Mucosa of stomach (tissue), 1 donor: Measurements from ENCODE around the gene SLC9A1.

Experiments
- H3K27me3 ChIP-seq: one replicate; pipeline ENCODE4 v1.7.0; 2013; ENCODE audit warnings: mild to moderate bottlenecking, low read length; ENCODE audit not compliant: control insufficient read depth, insufficient read depth
- H3K36me3 ChIP-seq: one replicate; pipeline ENCODE4 v1.7.0; 2013; ENCODE audit warnings: low read length; ENCODE audit not compliant: control insufficient read depth, insufficient read depth
- H3K4me1 ChIP-seq: one replicate; pipeline ENCODE4 v1.7.0; 2013; ENCODE audit warnings: mild to moderate bottlenecking, low read length; ENCODE audit not compliant: control insufficient read depth, insufficient read depth
- H3K4me3 ChIP-seq: one replicate; pipeline ENCODE4 v1.7.0; 2013; ENCODE audit warnings: low read length
- H3K9ac ChIP-seq: one replicate; pipeline ENCODE4 v1.7.0; 2013; ENCODE audit warnings: mild to moderate bottlenecking, low read length, moderate library complexity
- H3K9me3 ChIP-seq: one replicate; pipeline ENCODE4 v1.7.0; 2013; ENCODE audit warnings: mild to moderate bottlenecking, low read length, moderate library complexity; ENCODE audit not compliant: control insufficient read depth
- donor health status: Pancreatic carcinoma.

The SLC9A1 gene

DNA sequence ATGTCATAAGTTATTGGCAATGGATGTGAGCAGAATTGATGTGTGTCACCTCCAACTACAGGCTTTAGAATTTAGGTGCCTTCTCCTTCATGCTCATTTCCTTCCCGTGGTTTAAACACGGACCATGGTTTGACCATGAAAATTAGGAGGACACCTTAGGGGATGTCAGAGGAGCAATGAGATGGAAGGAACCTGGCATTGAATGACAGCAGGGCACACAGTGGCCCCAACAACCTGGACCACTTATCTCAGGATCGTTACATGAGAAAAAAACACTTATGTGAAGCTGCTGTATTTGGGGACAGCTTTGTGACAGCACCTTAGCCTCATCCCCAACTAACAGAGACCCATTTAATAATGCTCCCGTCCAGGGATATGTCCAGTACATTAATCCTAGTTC, 70.8 kb downstream of the SLC9A1 start:
- H3K4me3 ChIP-seq = no peak overlapping the region
- no peaks in the 10 kb centered on the region for H3K27me3 ChIP-seq
- H3K36me3 ChIP-seq = no peaks in the 10 kb centered on the region
- no peaks in the 10 kb centered on the region for H3K9me3 ChIP-seq
- H3K9ac ChIP-seq = no peak overlapping the region
- no peaks in the 10 kb centered on the region for H3K4me1 ChIP-seq

DNA sequence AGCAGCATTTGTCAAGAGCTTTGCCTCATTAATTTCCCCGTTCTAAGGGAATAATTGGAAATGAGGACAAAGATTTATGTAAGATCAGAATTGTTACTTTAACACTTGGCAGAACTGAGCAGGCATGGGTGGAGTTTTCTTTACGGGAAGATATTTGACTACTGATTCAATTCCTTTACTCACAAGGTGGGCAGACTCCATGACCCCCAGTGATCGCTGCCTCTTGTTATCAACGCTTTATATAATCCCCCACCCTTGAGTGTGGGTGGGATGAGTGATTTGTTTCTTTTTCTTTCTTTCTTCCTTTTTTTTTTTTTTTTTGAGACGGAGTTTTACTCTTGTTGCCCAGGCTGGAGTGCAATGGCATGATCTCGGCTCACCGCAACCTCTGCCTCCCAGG, 77.0 kb downstream of the SLC9A1 start:
- no peaks in the 10 kb centered on the region for H3K4me1 ChIP-seq
- H3K4me3 ChIP-seq = no peak overlapping the region
- no peaks in the 10 kb centered on the region for H3K36me3 ChIP-seq
- no peaks in the 10 kb centered on the region for H3K9me3 ChIP-seq
- no peak overlapping the region for H3K9ac ChIP-seq
- H3K27me3 ChIP-seq = no peaks in the 10 kb centered on the region

DNA sequence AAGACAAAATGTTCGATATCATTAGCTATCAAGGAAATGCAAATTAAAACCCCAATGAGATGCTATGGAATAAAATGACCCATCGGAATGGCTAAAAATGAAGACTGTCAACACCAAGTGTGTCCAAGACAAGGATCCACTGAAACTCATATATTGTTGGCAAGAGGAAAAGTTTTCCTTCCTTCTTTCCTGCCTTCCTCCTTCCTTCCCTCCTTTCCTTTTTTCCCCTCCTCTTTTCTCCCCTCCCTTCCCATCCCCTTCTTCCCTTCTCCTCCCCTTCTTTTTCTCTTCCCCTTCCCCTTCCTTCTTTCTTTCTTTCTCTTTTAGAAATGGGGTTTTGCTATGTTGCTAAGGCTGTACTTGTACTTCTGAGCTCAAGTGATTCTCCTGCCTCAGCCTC, 78.1 kb downstream of the SLC9A1 start:
- H3K4me3 ChIP-seq = no peak overlapping the region
- no peaks in the 10 kb centered on the region for H3K36me3 ChIP-seq
- H3K4me1 ChIP-seq = no peaks in the 10 kb centered on the region
- H3K9ac ChIP-seq = no peak overlapping the region
- H3K9me3 ChIP-seq = no peaks in the 10 kb centered on the region
- H3K27me3 ChIP-seq = no peaks in the 10 kb centered on the region

DNA sequence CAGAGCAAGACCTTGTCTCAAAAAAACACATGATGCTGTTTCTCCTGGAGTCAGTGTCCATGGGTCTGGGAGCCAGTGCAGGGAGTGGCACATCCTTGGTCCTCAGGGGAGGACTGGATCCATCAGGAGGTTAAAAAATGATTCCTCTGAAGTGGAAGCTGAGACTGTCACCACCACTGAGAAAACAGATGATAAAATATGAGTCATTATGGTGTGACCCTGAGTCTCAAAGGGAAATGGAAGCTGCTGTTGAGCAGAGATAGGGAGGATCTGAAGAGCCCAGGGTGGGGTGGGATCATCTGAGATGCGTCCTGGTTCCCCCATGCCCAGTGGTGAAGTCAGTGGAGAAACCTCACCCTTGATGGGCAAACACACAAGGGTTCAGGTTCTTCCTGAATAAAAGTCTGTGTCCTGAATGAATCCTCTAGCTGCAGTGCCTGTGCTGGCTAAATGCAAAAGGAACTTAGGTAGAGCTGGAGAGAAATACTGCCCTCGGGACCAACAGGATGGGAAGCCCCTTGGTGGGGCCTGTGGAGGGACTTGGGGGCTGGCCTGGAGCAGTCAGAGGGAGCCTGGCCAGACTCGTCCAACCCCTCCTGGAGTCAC, 80.6 kb downstream of the SLC9A1 start:
- H3K9me3 ChIP-seq = no peaks in the 10 kb centered on the region
- no peaks in the 10 kb centered on the region for H3K27me3 ChIP-seq
- no peak overlapping the region for H3K4me3 ChIP-seq
- H3K9ac ChIP-seq = no peak overlapping the region
- no peaks in the 10 kb centered on the region for H3K4me1 ChIP-seq
- H3K36me3 ChIP-seq = no peaks in the 10 kb centered on the region

DNA sequence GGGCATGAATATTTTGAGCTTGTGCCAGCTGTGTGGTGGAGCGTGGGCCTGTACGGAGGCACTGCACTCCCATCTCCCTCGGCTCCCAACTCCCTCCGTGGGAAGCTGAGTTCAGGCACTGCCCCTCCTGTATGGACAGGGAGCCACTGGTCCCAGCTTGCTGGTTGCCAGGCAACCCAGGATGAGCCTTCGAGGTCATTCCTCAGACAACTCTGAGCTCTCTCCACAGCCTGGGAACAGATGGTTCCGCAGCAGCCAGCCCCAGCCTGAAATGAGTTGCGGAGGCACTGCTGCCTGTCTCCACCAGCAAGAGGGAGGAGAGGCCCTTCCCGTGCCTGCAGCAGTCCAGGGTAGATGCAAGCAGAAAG, 83.9 kb downstream of the SLC9A1 start:
- H3K4me1 ChIP-seq = no peaks in the 10 kb centered on the region
- H3K9ac ChIP-seq = no peak overlapping the region
- no peak overlapping the region for H3K4me3 ChIP-seq
- H3K27me3 ChIP-seq = no peaks in the 10 kb centered on the region
- no peaks in the 10 kb centered on the region for H3K36me3 ChIP-seq
- no peaks in the 10 kb centered on the region for H3K9me3 ChIP-seq

DNA sequence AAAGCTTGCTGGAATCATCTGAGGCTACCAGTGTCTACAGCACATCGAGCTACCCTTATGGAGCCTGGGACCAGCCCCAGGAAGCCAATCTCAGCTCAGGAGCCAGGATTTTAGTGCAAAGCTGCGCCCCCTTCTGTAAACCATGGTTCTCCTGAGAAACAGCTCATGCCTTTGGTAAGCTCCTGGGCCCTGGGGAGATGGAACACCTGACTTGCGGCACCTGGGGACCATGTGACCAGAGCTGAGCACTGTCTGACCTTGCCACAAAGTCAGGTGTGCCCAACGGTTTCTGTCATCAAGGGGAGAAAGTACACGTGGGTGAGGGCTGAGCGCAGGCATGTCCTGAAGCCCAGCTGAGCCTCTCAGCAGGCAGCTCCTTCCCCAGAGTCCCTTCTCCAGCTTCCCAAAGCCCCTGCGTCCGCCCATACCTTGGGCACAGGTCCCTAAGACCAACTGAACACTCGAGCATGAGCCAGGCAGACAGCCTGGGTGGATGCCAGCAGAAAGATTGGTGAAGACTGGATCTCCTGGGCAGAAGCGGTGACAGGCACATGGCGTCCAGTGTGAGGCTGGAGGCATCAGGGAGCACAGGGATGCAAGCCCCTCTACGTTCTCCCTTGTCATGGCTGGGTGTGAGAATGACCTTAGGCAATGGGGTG, 84.4 kb downstream of the SLC9A1 start:
- H3K9ac ChIP-seq = no peak overlapping the region
- no peak overlapping the region for H3K4me3 ChIP-seq
- no peaks in the 10 kb centered on the region for H3K27me3 ChIP-seq
- H3K9me3 ChIP-seq = no peaks in the 10 kb centered on the region
- no peaks in the 10 kb centered on the region for H3K4me1 ChIP-seq
- no peaks in the 10 kb centered on the region for H3K36me3 ChIP-seq

DNA sequence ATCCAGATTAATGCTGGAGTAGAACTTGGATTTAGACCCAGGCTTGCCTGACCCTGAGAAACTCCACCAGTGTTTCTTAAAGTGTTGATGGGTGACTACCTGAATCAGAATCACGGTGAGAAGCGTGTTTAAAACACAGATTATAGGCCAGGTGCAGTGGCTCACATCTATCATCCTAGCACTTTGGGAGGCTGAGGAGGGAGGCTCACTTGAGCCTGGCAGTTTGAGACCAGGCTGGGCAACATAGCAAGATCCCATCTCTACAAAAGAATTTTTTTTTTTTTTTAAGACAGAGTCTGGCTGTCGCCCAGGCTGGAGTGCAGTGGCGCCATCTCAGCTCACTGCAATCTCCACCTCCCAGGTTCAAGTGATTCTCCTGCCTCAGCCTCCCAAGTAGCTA, 86.0 kb downstream of the SLC9A1 start:
- H3K36me3 ChIP-seq = no peaks in the 10 kb centered on the region
- no peaks in the 10 kb centered on the region for H3K27me3 ChIP-seq
- no peak overlapping the region for H3K4me3 ChIP-seq
- H3K9ac ChIP-seq = no peak overlapping the region
- no peaks in the 10 kb centered on the region for H3K4me1 ChIP-seq
- no peaks in the 10 kb centered on the region for H3K9me3 ChIP-seq

DNA sequence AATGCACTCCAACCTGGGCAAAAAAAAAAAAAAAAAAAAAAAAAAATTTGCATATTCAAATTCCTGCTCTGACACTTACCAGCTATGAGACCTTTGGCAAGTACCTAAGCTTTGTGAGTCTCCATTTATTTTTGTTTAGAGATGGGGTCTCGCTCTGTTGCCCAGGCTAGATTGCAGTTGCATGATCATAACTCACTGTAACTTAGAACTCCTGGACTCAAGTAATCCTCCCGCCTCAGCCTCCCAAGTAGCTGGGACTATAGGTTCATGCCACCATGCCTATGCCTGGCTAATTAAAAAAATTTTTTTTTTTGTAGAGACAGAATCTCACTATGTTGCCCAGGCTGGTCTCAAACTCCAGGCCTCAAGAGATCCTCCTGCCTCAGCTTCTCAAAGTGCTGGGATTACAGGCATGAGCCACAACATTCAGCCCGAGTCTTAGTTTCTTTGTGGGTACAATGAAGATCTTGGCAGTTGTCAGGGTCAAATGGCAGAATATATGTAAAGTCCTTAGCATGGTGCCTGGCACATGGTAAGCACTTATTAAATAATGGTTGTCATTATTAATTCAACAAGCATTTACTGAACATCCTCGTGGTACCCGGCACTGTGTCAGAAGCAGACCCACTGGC, 88.8 kb downstream of the SLC9A1 start:
- H3K27me3 ChIP-seq = no peaks in the 10 kb centered on the region
- no peak overlapping the region for H3K9ac ChIP-seq
- H3K9me3 ChIP-seq = no peaks in the 10 kb centered on the region
- no peak overlapping the region for H3K4me3 ChIP-seq
- no peaks in the 10 kb centered on the region for H3K4me1 ChIP-seq
- no peaks in the 10 kb centered on the region for H3K36me3 ChIP-seq

DNA sequence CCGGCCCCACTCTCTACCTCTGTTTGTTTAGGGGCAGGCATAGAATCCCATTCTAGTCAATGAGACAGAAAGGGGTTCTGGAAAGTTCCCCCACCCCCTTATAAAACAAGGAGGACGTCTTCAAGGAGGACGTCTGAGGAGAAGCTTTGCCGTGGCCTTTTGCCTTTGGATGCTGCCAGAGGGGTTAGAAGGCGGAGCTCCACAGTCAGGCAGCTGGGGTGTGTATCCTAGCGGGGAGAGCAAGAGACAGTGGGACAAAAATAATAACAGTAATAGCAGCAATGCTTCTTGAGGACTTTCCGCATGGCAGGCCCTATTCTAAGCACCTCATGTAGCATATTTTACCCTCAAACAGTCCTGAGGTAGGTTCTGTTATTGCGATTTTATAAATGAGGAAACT, 94.0 kb downstream of the SLC9A1 start:
- no peak overlapping the region for H3K4me3 ChIP-seq
- H3K36me3 ChIP-seq = no peaks in the 10 kb centered on the region
- H3K9me3 ChIP-seq = no peaks in the 10 kb centered on the region
- no peak overlapping the region for H3K9ac ChIP-seq
- no peaks in the 10 kb centered on the region for H3K4me1 ChIP-seq
- no peaks in the 10 kb centered on the region for H3K27me3 ChIP-seq

DNA sequence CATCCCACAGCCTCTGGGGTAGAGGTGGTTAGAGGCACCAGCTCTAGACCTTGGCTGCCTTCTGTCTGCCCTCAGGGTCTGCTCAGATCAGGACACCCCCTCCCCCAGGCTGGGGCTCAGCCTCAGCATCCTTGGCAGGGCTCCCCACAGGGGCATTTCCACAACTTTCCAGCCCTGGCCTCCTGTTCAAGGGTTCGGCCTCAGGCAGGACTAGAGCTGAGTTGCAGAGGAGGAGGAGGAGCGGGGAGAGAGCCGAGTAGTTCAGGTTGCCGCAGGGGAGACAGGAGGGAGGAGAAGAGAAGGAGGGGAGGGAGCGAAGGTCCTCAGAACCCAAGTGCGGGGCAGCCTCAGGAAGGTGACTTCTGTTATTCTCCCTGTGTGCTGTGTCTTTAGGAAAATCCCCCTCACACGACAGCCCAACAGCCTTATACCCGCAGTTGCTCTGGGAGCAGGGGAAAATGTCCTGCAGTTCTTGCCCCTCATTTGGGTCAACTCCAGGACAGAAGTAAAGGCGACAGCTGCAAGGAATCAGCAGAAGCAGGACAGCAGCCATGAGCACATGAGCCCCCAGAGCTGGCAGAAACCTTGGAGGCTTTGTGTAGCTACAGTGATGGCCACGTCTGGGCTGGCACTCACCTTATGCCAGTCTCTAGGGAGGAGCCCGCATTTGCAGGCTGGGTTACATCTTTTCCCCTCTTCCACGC, 95.8 kb downstream of the SLC9A1 start:
- Histone ChIP-seq H3K36me3 (no peaks in the 10 kb centered on the region), H3K4me1 (no peaks in the 10 kb centered on the region), H3K9me3 (no peaks in the 10 kb centered on the region), H3K9ac (no peak overlapping the region), H3K4me3 (no peak overlapping the region), H3K27me3 (no peaks in the 10 kb centered on the region)

DNA sequence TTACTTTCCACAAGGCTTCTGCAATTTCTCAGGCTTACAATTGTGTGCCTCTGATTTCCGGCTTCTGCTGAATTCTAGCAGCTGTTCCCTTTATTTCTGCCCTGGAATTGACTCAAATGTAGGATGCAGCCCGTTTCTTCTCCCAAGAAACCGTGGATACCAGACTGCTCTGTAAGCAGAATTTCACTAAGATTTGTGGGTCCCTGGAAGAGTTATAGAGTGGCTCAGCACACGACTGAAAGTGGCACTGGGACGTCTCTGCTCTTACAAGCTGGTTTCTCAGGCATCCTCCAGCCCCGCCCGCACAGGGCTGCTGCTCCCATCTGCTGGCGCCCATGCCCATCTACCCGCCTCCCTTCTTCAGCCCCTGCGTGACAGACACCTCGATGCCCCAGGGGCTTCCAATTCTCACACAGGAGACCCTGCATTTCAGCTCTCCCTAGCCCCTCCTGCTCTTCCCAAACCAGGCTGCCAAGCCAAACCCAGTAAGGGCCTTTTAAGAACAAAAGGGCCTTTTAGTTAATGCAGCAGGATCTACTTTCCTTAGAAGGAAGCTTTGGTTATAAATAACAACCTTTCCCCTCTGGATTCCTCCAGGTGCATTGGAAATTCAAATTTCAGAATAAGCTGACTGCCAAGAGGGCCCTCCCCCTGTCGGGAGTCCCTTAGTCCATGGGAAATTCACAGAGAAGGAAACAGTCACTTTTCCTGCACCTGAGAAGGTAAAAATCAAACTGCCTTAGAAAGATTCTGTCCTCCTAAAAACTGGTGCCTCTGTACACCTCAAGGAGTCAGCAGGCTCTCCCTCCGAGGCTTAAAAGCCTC, 96.9 kb downstream of the SLC9A1 start:
- no peaks in the 10 kb centered on the region for H3K9me3 ChIP-seq
- H3K36me3 ChIP-seq = no peaks in the 10 kb centered on the region
- H3K4me1 ChIP-seq = no peaks in the 10 kb centered on the region
- no peaks in the 10 kb centered on the region for H3K27me3 ChIP-seq
- H3K4me3 ChIP-seq = no peak overlapping the region
- H3K9ac ChIP-seq = no peak overlapping the region

DNA sequence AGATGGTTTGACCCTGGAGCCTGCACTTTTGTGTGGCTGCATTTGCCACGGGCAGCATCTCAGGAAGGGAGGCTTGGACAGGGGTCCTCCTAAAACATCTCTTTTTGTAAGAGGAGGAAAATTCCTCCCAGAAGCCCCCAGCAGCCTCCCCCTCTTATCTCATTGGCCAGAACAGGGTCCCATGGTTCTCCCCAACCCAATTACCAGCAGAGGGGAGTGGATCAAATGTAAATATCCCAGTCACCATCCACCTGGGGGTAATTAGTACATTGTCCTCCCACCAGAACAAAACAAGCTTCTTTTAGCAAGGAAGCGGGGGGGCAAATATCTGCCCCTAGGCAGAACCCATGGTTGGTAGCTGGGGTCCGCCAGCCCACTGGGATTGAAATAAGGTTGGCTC, 97.5 kb downstream of the SLC9A1 start:
- Histone ChIP-seq H3K9me3 (no peaks in the 10 kb centered on the region), H3K4me1 (no peaks in the 10 kb centered on the region), H3K36me3 (no peaks in the 10 kb centered on the region), H3K9ac (no peak overlapping the region), H3K27me3 (no peaks in the 10 kb centered on the region), H3K4me3 (no peak overlapping the region)
